Spleen (tissue), 11 donors: ENCODE data around the gene NMUR1. TPM values are rescaled to one million over a fixed set of nuclear protein-coding genes. Genes with fewer than 3 reads are reported as not detected.
A peak's percentile ranks its signal among the peaks of the same experiment; 100 is the strongest.

ENCODE experiments used
- DNase-seq: peaks from one replicate; pipeline ENCODE4 v3.0.0-alpha.2; 2020
- H3K27ac ChIP-seq, 8 donors: fragments of 200-600 bp; sonication (generic) in 7 of 8; 1 replicate in 4 of 8; 2 replicates in 4 of 8; pipeline versions ENCODE4 v1.5.0 to v1.8.0; 2016 to 2021; ENCODE audit warnings: inconsistent platforms in 4 of 8, mild to moderate bottlenecking in 4 of 8, moderate library complexity in 1 of 8
- H3K27me3 ChIP-seq, 7 donors: fragments of 200-600 bp; sonication (generic) in 6 of 7; replicated peaks in 1 of 7; 1 replicate in 4 of 7; 2 replicates in 3 of 7; pipeline versions ENCODE4 v1.5.0 to v1.8.0; 2016 to 2021; ENCODE audit warnings: inconsistent platforms in 3 of 7, mild to moderate bottlenecking in 1 of 7
- H3K36me3 ChIP-seq, 6 donors: fragments of 200-600 bp; sonication (generic) in 5 of 6; 1 replicate in 4 of 6; 2 replicates in 2 of 6; pipeline versions ENCODE4 v1.5.0 to v1.8.0; 2016 to 2021; ENCODE audit warnings: inconsistent platforms in 2 of 6
- H3K4me1 ChIP-seq, 6 donors: fragments of 200-600 bp; sonication (generic) in 5 of 6; 1 replicate in 3 of 6; 2 replicates in 3 of 6; pipeline versions ENCODE4 v1.5.0 to v1.8.0; 2016 to 2021; ENCODE audit warnings: inconsistent platforms in 3 of 6
- H3K4me3 ChIP-seq, 8 donors: fragments of 200-600 bp; sonication (generic) in 7 of 8; 1 replicate in 4 of 8; 2 replicates in 4 of 8; pipeline versions ENCODE4 v1.5.0 to v1.8.0; 2016 to 2021; ENCODE audit warnings: inconsistent platforms in 4 of 8, mild to moderate bottlenecking in 4 of 8, moderate library complexity in 2 of 8
- H3K9me3 ChIP-seq, 8 donors: fragments of 200-600 bp; sonication (generic) in 7 of 8; 1 replicate in 4 of 8; 2 replicates in 4 of 8; pipeline versions ENCODE4 v1.5.0 to v1.8.0; 2016 to 2021; ENCODE audit warnings: inconsistent platforms in 4 of 8
- POLR2A ChIP-seq, 3 donors: fragments of 450-650 bp; IDR thresholded peaks; one replicate each; pipeline ENCODE4 v1.5.1; 2017; ENCODE audit warnings: antibody characterized with exemption in 3 of 3, mild to moderate bottlenecking in 1 of 3
- POLR2AphosphoS5 ChIP-seq, 3 donors: sonication (generic); formaldehyde crosslinking; IDR thresholded peaks; one replicate each; pipeline ENCODE4 v1.5.1; 2017; ENCODE audit warnings: antibody characterized with exemption in 3 of 3
- WGBS, 5 donors: extraction: QIAGEN DNeasy Blood & Tissue Kit in 3 of 5; methylation state at CpG; one replicate each; pipeline versions ENCODE4 v1.1.5 to v1.1.7; 2013 to 2018; 5-methylcytosine and 5-hydroxymethylcytosine counted together
- intact Hi-C: fragments of 100-400 bp; cut with DNase I; formaldehyde crosslinking; loops from one replicate; pipeline ENCODE4 v1.15.0; 2023; ENCODE audit warnings: low total_unique reads
- polyA plus RNA-seq, 3 donors: library from polyadenylated mRNA; stranded (reverse); fragments of 200-250 nt; gene quantifications; one replicate each; pipeline ENCODE4 v1.2.1, GENCODE V29; 2013
- total RNA-seq, 7 donors: library from RNA; depleted of rRNA in 3 of 7; stranded (reverse); fragments of >200 nt in 3 of 7; fragmentation: NEBNext Ultra II Directional in 4 of 7; extraction: Animal tissue kit (Norgen Biotek cat#: 25700) in 4 of 7; gene quantifications; one replicate each; pipeline versions ENCODE4 v1.1.0 to v1.2.1, GENCODE V29; 2016 to 2021
- TF ChIP-seq, protein P1 (sequence below), 11 experiments: fragments of 200-600 bp in 7 of 11; fragments of 450-650 bp in 4 of 11; sonication (generic) in 4 of 11; IDR thresholded peaks in 8 of 11; conservative IDR thresholded peaks in 3 of 11; 1 replicate in 7 of 11; 2 replicates in 4 of 11; pipeline versions ENCODE4 v1.4.0 to v1.8.0; 2016 to 2021; ENCODE audit warnings: antibody characterized with exemption in 11 of 11, inconsistent platforms in 4 of 11, mild to moderate bottlenecking in 1 of 11
- donor health status: healthy with polysubstance abuse.
- donor health status: DM: no; HTN: no; CAD: no; lungs with moderate emphysema.
- donor health status: DM: no; HTN: no; CAD: no.
- donor health status: Bipolar disorder and iron deficiency.
- donor health status: healthy.
- donor health status: DM: no; HTN: no; CAD: no.
- donor health status: DM: yes; HTN: yes; CAD: no.

NMUR1 gene
- total and polyA plus RNA-seq, 10 donors: 0.32 to 6.2 (median 2.5) TPM

- Histone ChIP-seq H3K4me1 (peaks cover 2 to 83% (median 32%) of the 10 kb centered on the region in 6 donors), H3K27me3 (peaks cover 0 to 30% (median 16%) of the 10 kb centered on the region in 7 donors), H3K36me3 (no peaks in the 10 kb centered on the region), H3K9me3 (no peaks in the 10 kb centered on the region), H3K4me3 (peak overlapping the region in 1 of 8 donors; percentile 25), H3K27ac (peak overlapping the region in 2 of 8 donors; percentile 36 to 79)
- WGBS, 5 donors: 86 to 93% (median 88%) methylated on average over 2 to 9 of the region's 9 CpGs
- TF ChIP-seq POLR2A (IDR thresholded peaks at IDR 0.05) (no peak), POLR2AphosphoS5 (IDR thresholded peaks at IDR 0.05) (peak in 1 of 3 donors; percentile 16)
- intact Hi-C loops: no loop called here
- no peak for DNase-seq
Observed at GRCh38 chr2:231528636-231529030, 1.6 kb downstream of the NMUR1 start.

- WGBS, 5 donors: 86 to 92% (median 88%) methylated on average over 13 to 30 of the region's 30 CpGs
- Histone ChIP-seq H3K36me3 (no peaks in the 10 kb centered on the region), H3K4me1 (peaks cover 3 to 88% (median 38%) of the 10 kb centered on the region in 6 donors), H3K4me3 (peak overlapping the region in 1 of 8 donors; percentile 25), H3K9me3 (no peaks in the 10 kb centered on the region), H3K27ac (peak overlapping the region in 2 of 8 donors; percentile 36 to 79), H3K27me3 (peaks cover 0 to 30% (median 16%) of the 10 kb centered on the region in 7 donors)
- TF ChIP-seq POLR2A (IDR thresholded peaks at IDR 0.05) (no peak), POLR2AphosphoS5 (IDR thresholded peaks at IDR 0.05) (peak in 1 of 3 donors; percentile 39)
- TF ChIP-seq, protein P1, sequence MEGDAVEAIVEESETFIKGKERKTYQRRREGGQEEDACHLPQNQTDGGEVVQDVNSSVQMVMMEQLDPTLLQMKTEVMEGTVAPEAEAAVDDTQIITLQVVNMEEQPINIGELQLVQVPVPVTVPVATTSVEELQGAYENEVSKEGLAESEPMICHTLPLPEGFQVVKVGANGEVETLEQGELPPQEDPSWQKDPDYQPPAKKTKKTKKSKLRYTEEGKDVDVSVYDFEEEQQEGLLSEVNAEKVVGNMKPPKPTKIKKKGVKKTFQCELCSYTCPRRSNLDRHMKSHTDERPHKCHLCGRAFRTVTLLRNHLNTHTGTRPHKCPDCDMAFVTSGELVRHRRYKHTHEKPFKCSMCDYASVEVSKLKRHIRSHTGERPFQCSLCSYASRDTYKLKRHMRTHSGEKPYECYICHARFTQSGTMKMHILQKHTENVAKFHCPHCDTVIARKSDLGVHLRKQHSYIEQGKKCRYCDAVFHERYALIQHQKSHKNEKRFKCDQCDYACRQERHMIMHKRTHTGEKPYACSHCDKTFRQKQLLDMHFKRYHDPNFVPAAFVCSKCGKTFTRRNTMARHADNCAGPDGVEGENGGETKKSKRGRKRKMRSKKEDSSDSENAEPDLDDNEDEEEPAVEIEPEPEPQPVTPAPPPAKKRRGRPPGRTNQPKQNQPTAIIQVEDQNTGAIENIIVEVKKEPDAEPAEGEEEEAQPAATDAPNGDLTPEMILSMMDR (IDR thresholded peaks at IDR 0.05 in 8 of 11, conservative IDR thresholded peaks at IDR 0.05 in 3 of 11): no peak
- DNase-seq: no peak
- intact Hi-C loops: no loop called here
Observed at GRCh38 chr2:231527955-231528635, 2.1 kb downstream of the NMUR1 start.

GRCh38 chr2:231527091-231527395 lies 3.2 kb downstream of the NMUR1 start:
- TF ChIP-seq, protein P1 (IDR thresholded peaks at IDR 0.05 in 8 of 11, conservative IDR thresholded peaks at IDR 0.05 in 3 of 11): no peak
- TF ChIP-seq POLR2A (IDR thresholded peaks at IDR 0.05) (no peak), POLR2AphosphoS5 (IDR thresholded peaks at IDR 0.05) (no peak)
- H3K27me3 ChIP-seq: peaks cover 0 to 30% (median 16%) of the 10 kb centered on the region in 7 donors
- H3K36me3 ChIP-seq: no peaks in the 10 kb centered on the region
- intact Hi-C loops: no loop called here
- peak overlapping the region in 1 of 8 donors; percentile 13 for H3K27ac ChIP-seq
- peaks cover 3 to 99% (median 40%) of the 10 kb centered on the region in 6 donors for H3K4me1 ChIP-seq
- 71 to 91% (median 80%) methylated on average over 7 of the region's 7 CpGs for WGBS, 5 donors
- no peak overlapping the region for H3K4me3 ChIP-seq
- H3K9me3 ChIP-seq: no peaks in the 10 kb centered on the region
- no peak for DNase-seq

- H3K4me1 ChIP-seq: peaks cover 3 to 96% (median 40%) of the 10 kb centered on the region in 6 donors
- H3K4me3 ChIP-seq: no peak overlapping the region
- TF ChIP-seq POLR2A (IDR thresholded peaks at IDR 0.05) (no peak), POLR2AphosphoS5 (IDR thresholded peaks at IDR 0.05) (no peak)
- TF ChIP-seq, protein P1 (IDR thresholded peaks at IDR 0.05 in 8 of 11, conservative IDR thresholded peaks at IDR 0.05 in 3 of 11): no peak
- no peaks in the 10 kb centered on the region for H3K9me3 ChIP-seq
- DNase-seq: no peak
- WGBS, 5 donors: 85 to 93% (median 89%) methylated on average over 10 to 16 of the region's 16 CpGs
- intact Hi-C loops: no loop called here
- H3K36me3 ChIP-seq: no peaks in the 10 kb centered on the region
- peaks cover 0 to 30% (median 16%) of the 10 kb centered on the region in 7 donors for H3K27me3 ChIP-seq
- H3K27ac ChIP-seq: peak overlapping the region in 2 of 8 donors; percentile 13 to 24
Observed at GRCh38 chr2:231526341-231527090, 3.7 kb downstream of the NMUR1 start.
